Stimulated activated CD4-positive, alpha-beta T cell treated with anti-CD3 and anti-CD28 coated beads, Interleukin-4, amount 100 ng/mL, for 24 hours (primary cell): ENCODE measurements around the gene ENO2.

Source experiments
- DNase-seq: peaks from one replicate; pipeline ENCODE4 v3.0.0-alpha.2; 2020

Gene ENO2

GRCh38 chr12:6935371-6936193, 21.2 kb downstream of the ENO2 start:
- no peak for DNase-seq

DNA sequence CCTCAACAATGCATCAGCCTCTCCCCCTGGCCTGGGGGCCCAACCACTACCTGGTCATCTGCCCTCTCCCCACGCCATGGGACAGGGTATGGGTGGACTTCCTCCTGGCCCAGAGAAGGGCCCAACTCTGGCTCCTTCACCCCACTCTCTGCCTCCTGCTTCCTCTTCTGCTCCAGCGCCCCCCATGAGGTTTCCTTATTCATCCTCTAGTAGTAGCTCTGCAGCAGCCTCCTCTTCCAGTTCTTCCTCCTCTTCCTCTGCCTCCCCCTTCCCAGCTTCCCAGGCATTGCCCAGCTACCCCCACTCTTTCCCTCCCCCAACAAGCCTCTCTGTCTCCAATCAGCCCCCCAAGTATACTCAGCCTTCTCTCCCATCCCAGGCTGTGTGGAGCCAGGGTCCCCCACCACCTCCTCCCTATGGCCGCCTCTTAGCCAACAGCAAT, 21.8 kb downstream of the ENO2 start:
- DNase-seq: no peak

DNA sequence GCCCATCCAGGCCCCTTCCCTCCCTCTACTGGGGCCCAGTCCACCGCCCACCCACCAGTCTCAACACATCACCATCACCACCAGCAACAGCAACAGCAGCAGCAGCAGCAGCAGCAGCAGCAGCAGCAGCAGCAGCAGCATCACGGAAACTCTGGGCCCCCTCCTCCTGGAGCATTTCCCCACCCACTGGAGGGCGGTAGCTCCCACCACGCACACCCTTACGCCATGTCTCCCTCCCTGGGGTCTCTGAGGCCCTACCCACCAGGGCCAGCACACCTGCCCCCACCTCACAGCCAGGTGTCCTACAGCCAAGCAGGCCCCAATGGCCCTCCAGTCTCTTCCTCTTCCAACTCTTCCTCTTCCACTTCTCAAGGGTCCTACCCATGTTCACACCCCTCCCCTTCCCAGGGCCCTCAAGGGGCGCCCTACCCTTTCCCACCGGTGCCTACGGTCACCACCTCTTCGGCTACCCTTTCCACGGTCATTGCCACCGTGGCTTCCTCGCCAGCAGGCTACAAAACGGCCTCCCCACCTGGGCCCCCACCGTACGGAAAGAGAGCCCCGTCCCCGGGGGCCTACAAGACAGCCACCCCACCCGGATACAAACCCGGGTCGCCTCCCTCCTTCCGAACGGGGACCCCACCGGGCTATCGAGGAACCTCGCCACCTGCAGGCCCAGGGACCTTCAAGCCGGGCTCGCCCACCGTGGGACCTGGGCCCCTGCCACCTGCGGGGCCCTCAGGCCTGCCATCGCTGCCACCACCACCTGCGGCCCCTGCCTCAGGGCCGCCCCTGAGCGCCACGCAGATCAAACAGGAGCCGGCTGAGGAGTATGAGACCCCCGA, 22.5 kb downstream of the ENO2 start:
- peak; percentile 69 for DNase-seq

GRCh38 chr12:6937481-6938352, 23.3 kb downstream of the ENO2 start:
- peak; percentile 93 for DNase-seq

- no peak for DNase-seq
These were observed 24.2 kb downstream of the ENO2 start for GRCh38 chr12:6938353-6939190.

DNA sequence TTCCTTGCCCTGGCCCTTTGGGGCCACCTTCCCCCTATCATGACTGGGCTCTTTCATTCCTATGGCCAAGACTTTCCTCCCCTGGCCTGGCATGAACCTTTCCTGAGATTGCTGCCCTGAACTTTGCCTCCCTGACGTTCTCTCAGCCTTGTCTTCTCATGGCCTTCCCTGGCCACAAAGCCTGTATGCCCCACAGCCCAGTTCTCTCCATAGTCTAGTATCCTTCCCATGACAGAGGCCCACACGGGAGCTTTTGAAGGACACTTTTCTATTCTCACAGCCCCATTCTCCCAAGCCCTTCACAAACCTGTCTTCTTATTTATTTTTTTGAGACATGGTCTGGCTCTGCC, 24.8 kb downstream of the ENO2 start:
- DNase-seq: no peak

DNA sequence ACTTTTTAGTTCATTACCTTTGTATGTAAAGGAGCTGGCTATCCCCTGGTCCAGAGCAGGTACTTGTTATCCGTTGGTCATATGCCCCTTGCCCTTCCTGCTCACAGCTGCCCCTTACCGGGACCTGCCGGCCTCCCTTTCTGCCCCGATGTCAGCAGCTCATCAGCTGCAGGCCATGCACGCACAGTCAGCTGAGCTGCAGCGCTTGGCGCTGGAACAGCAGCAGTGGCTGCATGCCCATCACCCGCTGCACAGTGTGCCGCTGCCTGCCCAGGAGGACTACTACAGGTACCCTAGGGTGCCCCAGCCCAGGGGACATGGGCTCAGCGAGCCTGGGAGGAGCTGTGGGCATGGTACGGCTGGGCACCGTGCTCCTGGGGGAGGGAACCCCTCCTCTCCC, 26.9 kb downstream of the ENO2 start:
- no peak for DNase-seq

GRCh38 chr12:6941782-6942181, 27.4 kb downstream of the ENO2 start:
- no peak for DNase-seq

DNA sequence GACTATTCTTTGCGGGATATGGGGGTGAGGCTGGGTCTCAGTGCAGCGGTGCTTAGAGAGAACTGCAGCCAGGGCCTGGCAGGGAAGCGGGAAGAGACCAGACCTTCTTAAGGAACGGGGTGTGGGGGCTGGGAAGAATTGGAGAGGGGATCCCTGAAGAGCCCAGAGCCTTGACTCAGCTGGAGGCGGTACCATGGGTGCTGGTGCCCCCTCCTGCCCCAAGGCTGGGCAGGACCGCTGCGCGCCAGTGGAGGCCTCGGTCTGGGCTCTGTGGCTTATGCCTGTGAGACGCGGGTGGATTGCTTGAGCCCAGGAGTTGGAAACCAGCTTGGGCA, 27.9 kb downstream of the ENO2 start:
- DNase-seq: no peak

DNA sequence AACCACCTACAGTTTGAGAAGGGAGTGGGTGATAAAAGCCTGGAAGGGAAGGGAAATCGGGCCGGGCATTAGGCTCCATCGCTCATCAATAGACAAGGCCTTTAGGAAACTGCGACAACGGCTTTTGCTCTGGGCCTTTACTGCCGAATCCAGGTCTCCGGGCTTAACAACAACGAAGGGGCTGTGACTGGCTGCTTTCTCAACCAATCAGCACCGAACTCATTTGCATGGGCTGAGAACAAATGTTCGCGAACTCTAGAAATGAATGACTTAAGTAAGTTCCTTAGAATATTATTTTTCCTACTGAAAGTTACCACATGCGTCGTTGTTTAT, 29.0 kb downstream of the ENO2 start:
- DNase-seq: peak; percentile 85

DNA sequence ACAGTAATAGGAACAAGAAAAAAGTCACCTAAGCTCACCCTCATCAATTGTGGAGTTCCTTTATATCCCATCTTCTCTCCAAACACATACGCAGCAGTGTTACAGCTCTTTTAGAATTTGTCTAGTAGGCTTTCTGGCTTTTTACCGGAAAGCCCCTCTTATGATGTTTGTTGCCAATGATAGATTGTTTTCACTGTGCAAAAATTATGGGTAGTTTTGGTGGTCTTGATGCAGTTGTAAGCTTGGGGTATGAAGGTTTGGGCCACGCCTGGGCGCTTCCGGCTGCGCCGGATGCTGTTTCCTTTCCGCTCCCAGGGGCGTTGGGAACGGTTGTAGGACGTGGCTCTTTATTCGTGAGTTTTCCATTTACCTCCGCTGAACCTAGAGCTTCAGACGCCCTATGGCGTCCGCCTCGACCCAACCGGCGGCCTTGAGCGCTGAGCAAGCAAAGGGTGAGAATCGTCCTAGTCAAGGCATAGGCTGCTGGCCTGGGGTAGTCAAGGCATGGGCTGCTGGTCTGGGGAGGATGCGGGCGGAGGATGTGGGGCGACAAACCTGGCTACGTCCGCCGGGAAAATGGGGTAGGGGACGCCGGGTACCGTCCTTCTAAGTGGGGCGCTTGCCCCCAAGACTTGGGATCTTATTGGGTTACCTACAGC, 29.5 kb downstream of the ENO2 start, which contains the start of the genes C12orf57 and RNU7-1:
TSS of gene C12orf57 (plus strand) at position 301 of the 659 bp plus-strand sequence. CDS start at position 401, 100 bp downstream.
TSS of gene RNU7-1 (plus strand) at position 95 of the 659 bp plus-strand sequence.
- DNase-seq: peak; percentile 87

- peak; percentile 90 for DNase-seq
These were observed 30.2 kb downstream of the ENO2 start for GRCh38 chr12:6944381-6945186.

DNA sequence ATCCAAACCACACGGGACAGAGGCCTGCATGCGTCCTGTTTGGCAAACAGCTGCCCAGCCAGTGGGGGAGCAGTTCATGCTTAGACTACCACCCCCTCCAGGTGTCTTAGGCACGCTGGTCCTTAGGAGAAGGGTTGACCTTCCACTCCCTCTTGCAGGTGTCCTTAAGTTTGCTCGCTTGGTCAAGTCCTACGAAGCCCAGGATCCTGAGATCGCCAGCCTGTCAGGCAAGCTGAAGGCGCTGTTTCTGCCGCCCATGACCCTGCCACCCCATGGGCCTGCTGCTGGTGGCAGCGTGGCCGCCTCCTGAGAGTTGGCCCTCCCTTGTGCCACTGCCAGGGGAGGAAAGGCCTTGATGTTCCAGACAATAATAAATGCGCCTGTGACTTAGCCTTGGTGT, 31.2 kb downstream of the ENO2 start:
- no peak for DNase-seq

GRCh38 chr12:6946033-6946919, 31.9 kb downstream of the ENO2 start:
- peak; percentile 56 for DNase-seq

- no peak for DNase-seq
These were observed 32.6 kb downstream of the ENO2 start for GRCh38 chr12:6946920-6947374.

DNA sequence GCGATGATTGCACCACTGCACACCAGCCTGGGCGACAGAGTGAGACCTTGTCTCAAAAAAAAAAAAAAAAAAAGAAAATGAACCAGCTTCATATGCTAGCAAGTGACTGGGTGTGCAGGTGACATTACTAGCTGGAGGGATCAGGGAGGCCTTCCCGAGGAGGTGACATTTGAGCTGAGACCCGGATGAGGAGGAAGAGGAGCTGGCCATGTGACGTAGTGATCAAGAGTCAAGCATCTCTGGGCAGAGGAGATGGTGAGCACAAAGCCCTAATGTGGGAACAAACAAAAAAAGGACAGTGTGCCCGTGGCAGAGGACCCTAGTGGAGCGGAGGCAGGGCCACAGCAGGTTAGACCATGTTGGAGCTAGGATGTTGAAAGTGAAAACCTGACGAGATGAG, 33.2 kb downstream of the ENO2 start:
- DNase-seq: no peak

GRCh38 chr12:6948873-6949594, 34.7 kb downstream of the ENO2 start:
- no peak for DNase-seq

GRCh38 chr12:6950401-6950801, 36.0 kb downstream of the ENO2 start:
- DNase-seq: no peak
